Uterus (tissue), 4 donors: ENCODE measurements around the gene CACNA1C. TPM values are rescaled to one million over a fixed set of nuclear protein-coding genes. Genes with fewer than 3 reads are reported as not detected.
A peak's percentile ranks its signal among the peaks of the same experiment; 100 is the strongest.

Experiments used
- DNase-seq, 2 donors: peaks; one replicate each; pipeline ENCODE4 v3.0.0-alpha.2; 2019 to 2020
- H3K27ac ChIP-seq, 2 donors: fragments of 200-600 bp; sonication (generic); 1 replicate in 1 of 2; 2 replicates in 1 of 2; pipeline ENCODE4 v1.5.1; 2016 to 2018
- H3K27me3 ChIP-seq, 2 donors: fragments of 200-600 bp; sonication (generic); one replicate each; pipeline ENCODE4 v1.5.1; 2018 to 2019; ENCODE audit warnings: control low read depth in 1 of 2
- H3K36me3 ChIP-seq, 2 donors: fragments of 200-600 bp; sonication (generic); one replicate each; pipeline ENCODE4 v1.5.1; 2019; ENCODE audit warnings: control low read depth in 1 of 2
- H3K4me1 ChIP-seq, 2 donors: fragments of 200-600 bp; sonication (generic); one replicate each; pipeline ENCODE4 v1.5.1; 2018 to 2019; ENCODE audit warnings: control low read depth in 1 of 2
- H3K4me3 ChIP-seq, 2 donors: fragments of 200-600 bp; sonication (generic); 1 replicate in 1 of 2; 2 replicates in 1 of 2; pipeline ENCODE4 v1.5.1; 2018 to 2019; ENCODE audit warnings: mild to moderate bottlenecking in 1 of 2
- H3K9me3 ChIP-seq, 2 donors: fragments of 200-600 bp; sonication (generic); one replicate each; pipeline ENCODE4 v1.5.1; 2019; ENCODE audit warnings: control low read depth in 1 of 2
- CTCF ChIP-seq, 4 experiments: fragments of 200-600 bp in 2 of 4; fragments of 450-650 bp in 2 of 4; sonication (generic) in 2 of 4; IDR thresholded peaks; one replicate each; pipeline ENCODE4 v1.5.1; 2016 to 2019; ENCODE audit warnings: antibody characterized with exemption in 4 of 4, mild to moderate bottlenecking in 2 of 4, moderate library complexity in 1 of 4
- POLR2A ChIP-seq, 2 donors: fragments of 450-650 bp; IDR thresholded peaks; one replicate each; pipeline ENCODE4 v1.6.1; 2016; ENCODE audit warnings: antibody characterized with exemption in 2 of 2, mild to moderate bottlenecking in 1 of 2, moderate library complexity in 1 of 2
- intact Hi-C: fragments of 100-400 bp; cut with DNase I; formaldehyde crosslinking; loops from one replicate; pipeline ENCODE4 v1.15.1; 2023; ENCODE audit warnings: low total_unique reads
- total RNA-seq, 4 donors: library from RNA; depleted of rRNA in 3 of 4; stranded (reverse); fragments of >200 nt in 3 of 4; gene quantifications; one replicate each; pipeline versions ENCODE4 v1.1.0 to v1.2.4, GENCODE V29; 2014 to 2023
- donor health status: DM: yes; HTN: yes; CAD: no.

CACNA1C gene
- total RNA-seq, 4 donors from 2014 or later: 15.9 to 121 (median 32.1) TPM

GRCh38 chr12:2151391-2151790, 98.6 kb downstream of the CACNA1C start:
- intact Hi-C loops: loop anchor here (10.0 kb wide), 1 partner anchor 87 kb away; no protein-coding TSS in a partner anchor
- peaks cover 0 to 4% of the 10 kb centered on the region in 2 donors for H3K4me1 ChIP-seq
- H3K36me3 ChIP-seq: no peaks in the 10 kb centered on the region
- no peaks in the 10 kb centered on the region for H3K27me3 ChIP-seq
- no peak for TF ChIP-seq CTCF (IDR thresholded peaks at IDR 0.05)
- no peak for TF ChIP-seq POLR2A (IDR thresholded peaks at IDR 0.05)
- no peak overlapping the region for H3K4me3 ChIP-seq
- no peaks in the 10 kb centered on the region for H3K9me3 ChIP-seq
- no peak overlapping the region for H3K27ac ChIP-seq
- no peak for DNase-seq

- no peak overlapping the region for H3K27ac ChIP-seq
- intact Hi-C loops: loop anchor here (10.0 kb wide), 1 partner anchor 87 kb away; no protein-coding TSS in a partner anchor
- DNase-seq: no peak
- H3K9me3 ChIP-seq: no peaks in the 10 kb centered on the region
- H3K4me1 ChIP-seq: no peaks in the 10 kb centered on the region
- no peaks in the 10 kb centered on the region for H3K27me3 ChIP-seq
- no peak for TF ChIP-seq CTCF (IDR thresholded peaks at IDR 0.05)
- no peak for TF ChIP-seq POLR2A (IDR thresholded peaks at IDR 0.05)
- H3K4me3 ChIP-seq: no peak overlapping the region
- no peaks in the 10 kb centered on the region for H3K36me3 ChIP-seq
These were observed 99.3 kb downstream of the CACNA1C start for GRCh38 chr12:2152134-2152533.

GRCh38 chr12:2154050-2154449, 101.3 kb downstream of the CACNA1C start:
- no peaks in the 10 kb centered on the region for H3K36me3 ChIP-seq
- H3K27ac ChIP-seq: peak overlapping the region; percentile 59 to 64
- H3K4me3 ChIP-seq: no peak overlapping the region
- no peaks in the 10 kb centered on the region for H3K4me1 ChIP-seq
- no peak for DNase-seq
- TF ChIP-seq POLR2A (IDR thresholded peaks at IDR 0.05) (no peak), CTCF (IDR thresholded peaks at IDR 0.05) (no peak)
- intact Hi-C loops: loop anchor here (10.0 kb wide), 1 partner anchor 89 kb away; no protein-coding TSS in a partner anchor
- no peaks in the 10 kb centered on the region for H3K27me3 ChIP-seq
- H3K9me3 ChIP-seq: no peaks in the 10 kb centered on the region

- Histone ChIP-seq H3K27me3 (no peaks in the 10 kb centered on the region), H3K36me3 (no peaks in the 10 kb centered on the region), H3K27ac (peak overlapping the region; percentile 59 to 64), H3K4me1 (no peaks in the 10 kb centered on the region), H3K4me3 (no peak overlapping the region), H3K9me3 (no peaks in the 10 kb centered on the region)
- TF ChIP-seq POLR2A (IDR thresholded peaks at IDR 0.05) (no peak), CTCF (IDR thresholded peaks at IDR 0.05) (no peak)
- intact Hi-C loops: loop anchor here (10.0 kb wide), 1 partner anchor 90 kb away; no protein-coding TSS in a partner anchor
- no peak for DNase-seq
These were observed 101.7 kb downstream of the CACNA1C start for GRCh38 chr12:2154521-2154920.

GRCh38 chr12:2156333-2156732, 103.5 kb downstream of the CACNA1C start:
- no peaks in the 10 kb centered on the region for H3K36me3 ChIP-seq
- no peaks in the 10 kb centered on the region for H3K27me3 ChIP-seq
- H3K4me1 ChIP-seq: peaks cover 0 to 4% of the 10 kb centered on the region in 2 donors
- no peak overlapping the region for H3K27ac ChIP-seq
- intact Hi-C loops: loop anchor here (10.0 kb wide), 1 partner anchor 92 kb away; no protein-coding TSS in a partner anchor
- no peak for TF ChIP-seq CTCF (IDR thresholded peaks at IDR 0.05)
- no peak for TF ChIP-seq POLR2A (IDR thresholded peaks at IDR 0.05)
- no peak for DNase-seq
- H3K9me3 ChIP-seq: no peaks in the 10 kb centered on the region
- H3K4me3 ChIP-seq: no peak overlapping the region
